HepG2 (cell line): ENCODE results near the gene SCN8A. TPM values are rescaled to one million over a fixed set of nuclear protein-coding genes. Genes with fewer than 3 reads are reported as not detected.

Source experiments
- CENPT ChIP-seq: sonication (generic); formaldehyde crosslinking; IDR thresholded peaks from 2 replicates; pipeline ENCODE4 v1.8.0; 2022; ENCODE audit warnings: low read depth, mild to moderate bottlenecking, moderate library complexity, missing genetic modification reagents
- HNF4A ChIP-seq: sonication (generic); formaldehyde crosslinking; IDR thresholded peaks from 2 replicates; pipeline ENCODE4 v1.4.0; 2020; ENCODE audit warnings: missing genetic modification reagents
- HNRNPLL ChIP-seq: fragments of 200-400 bp; formaldehyde crosslinking; IDR thresholded peaks from 2 replicates; pipeline ENCODE4 v1.6.1; 2017; ENCODE audit warnings: mild to moderate bottlenecking, low read depth, low read length; ENCODE audit not compliant: poor library complexity, severe bottlenecking
- PHF8 ChIP-seq: sonication (generic); formaldehyde crosslinking; IDR thresholded peaks from 2 replicates; pipeline ENCODE4 v1.5.0; 2020; ENCODE audit warnings: missing genetic modification reagents
- SETDB1 ChIP-seq: sonication (generic); formaldehyde crosslinking; IDR thresholded peaks from 2 replicates; pipeline ENCODE4 v1.5.1; 2020; ENCODE audit warnings: missing genetic modification reagents, mild to moderate bottlenecking, borderline replicate concordance
- ZFP36 ChIP-seq: fragments of 150-350 bp; IDR thresholded peaks from 2 replicates; pipeline ENCODE4 v1.6.1; 2018; ENCODE audit warnings: borderline replicate concordance, low read length, low read depth; ENCODE audit not compliant: partially characterized antibody
- polyA plus RNA-seq, 8 experiments: library from polyadenylated mRNA; depleted of rRNA in 3 of 8; stranded (reverse) in 7 of 8; unstranded in 1 of 8; fragments of >200 nt; fragmentation: Illumina TruSeq in 4 of 8; extraction: Trizol in 4 of 8; gene quantifications; 2 replicates each; pipeline versions ENCODE4 v1.2.1 to v1.2.3, GENCODE V29; 2011 to 2016; ENCODE audit warnings: low read depth in 4 of 8, missing spikeins in 1 of 8, mixed read lengths in 1 of 8; ENCODE audit not compliant: insufficient read depth in 1 of 8
- total RNA-seq, 5 experiments: library from RNA; depleted of rRNA; stranded (reverse); fragments of >200 nt; fragmentation: Illumina TruSeq; extraction: Trizol; gene quantifications; 2 replicates each; pipeline ENCODE4 v1.2.3, GENCODE V29; 2016; ENCODE audit warnings: low read depth in 1 of 5
- TF ChIP-seq, protein P1 (sequence below): sonication (generic); formaldehyde crosslinking; IDR thresholded peaks from 2 replicates; pipeline ENCODE4 v1.4.0; 2020; ENCODE audit warnings: missing genetic modification reagents
- TF ChIP-seq, protein P2 (sequence below): sonication (generic); formaldehyde crosslinking; IDR thresholded peaks from 2 replicates; pipeline ENCODE4 v1.4.0; 2020; ENCODE audit warnings: missing genetic modification reagents

The SCN8A gene
- total and polyA plus RNA-seq, 2 of the 13 experiments (the other 11 are each of a cell fraction or from before 2014, with no cell fraction given) = 0.57 to 1.4 TPM

DNA sequence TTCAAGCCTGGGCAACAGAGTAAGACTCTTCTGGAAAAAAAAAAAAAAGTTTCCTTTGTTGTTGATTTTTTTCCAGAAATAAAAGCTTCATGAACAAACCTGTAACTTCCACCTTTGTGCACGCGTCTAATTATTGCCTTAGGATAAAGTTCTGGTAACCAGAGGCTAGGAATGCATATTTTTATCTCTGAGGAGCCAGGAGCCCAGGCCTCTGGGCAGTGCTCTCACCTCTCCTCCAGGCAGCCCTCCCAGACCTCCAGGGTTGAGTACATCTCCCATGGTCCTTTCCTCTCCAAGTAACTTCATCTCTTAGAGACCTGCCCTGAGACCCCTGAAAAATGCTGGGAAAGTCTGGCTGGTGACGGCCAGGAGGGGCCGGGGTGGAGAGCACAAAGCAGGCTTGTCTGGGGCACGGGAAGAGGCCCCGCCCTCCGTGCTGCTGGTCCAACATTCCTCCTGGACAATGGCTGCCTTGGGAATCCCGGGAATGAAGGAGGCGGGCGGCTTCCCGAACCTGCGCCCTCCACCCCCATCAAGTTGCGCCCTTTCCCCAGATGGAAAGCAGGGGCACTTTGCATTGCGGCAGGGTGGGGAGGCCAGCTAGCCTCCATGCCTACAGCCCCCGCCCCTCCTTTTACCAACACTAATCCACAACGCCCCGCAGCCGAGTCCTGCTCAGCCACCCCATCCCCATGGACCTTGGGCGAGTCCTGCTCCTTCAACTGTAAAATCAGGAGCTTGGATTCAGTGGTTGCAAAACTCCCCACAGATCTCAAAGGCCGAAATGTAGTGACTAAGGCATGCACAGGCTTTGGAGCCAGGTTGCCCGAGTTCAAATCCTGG is 264.8 kb downstream of the SCN8A start (continued):
- TF ChIP-seq, protein P1, sequence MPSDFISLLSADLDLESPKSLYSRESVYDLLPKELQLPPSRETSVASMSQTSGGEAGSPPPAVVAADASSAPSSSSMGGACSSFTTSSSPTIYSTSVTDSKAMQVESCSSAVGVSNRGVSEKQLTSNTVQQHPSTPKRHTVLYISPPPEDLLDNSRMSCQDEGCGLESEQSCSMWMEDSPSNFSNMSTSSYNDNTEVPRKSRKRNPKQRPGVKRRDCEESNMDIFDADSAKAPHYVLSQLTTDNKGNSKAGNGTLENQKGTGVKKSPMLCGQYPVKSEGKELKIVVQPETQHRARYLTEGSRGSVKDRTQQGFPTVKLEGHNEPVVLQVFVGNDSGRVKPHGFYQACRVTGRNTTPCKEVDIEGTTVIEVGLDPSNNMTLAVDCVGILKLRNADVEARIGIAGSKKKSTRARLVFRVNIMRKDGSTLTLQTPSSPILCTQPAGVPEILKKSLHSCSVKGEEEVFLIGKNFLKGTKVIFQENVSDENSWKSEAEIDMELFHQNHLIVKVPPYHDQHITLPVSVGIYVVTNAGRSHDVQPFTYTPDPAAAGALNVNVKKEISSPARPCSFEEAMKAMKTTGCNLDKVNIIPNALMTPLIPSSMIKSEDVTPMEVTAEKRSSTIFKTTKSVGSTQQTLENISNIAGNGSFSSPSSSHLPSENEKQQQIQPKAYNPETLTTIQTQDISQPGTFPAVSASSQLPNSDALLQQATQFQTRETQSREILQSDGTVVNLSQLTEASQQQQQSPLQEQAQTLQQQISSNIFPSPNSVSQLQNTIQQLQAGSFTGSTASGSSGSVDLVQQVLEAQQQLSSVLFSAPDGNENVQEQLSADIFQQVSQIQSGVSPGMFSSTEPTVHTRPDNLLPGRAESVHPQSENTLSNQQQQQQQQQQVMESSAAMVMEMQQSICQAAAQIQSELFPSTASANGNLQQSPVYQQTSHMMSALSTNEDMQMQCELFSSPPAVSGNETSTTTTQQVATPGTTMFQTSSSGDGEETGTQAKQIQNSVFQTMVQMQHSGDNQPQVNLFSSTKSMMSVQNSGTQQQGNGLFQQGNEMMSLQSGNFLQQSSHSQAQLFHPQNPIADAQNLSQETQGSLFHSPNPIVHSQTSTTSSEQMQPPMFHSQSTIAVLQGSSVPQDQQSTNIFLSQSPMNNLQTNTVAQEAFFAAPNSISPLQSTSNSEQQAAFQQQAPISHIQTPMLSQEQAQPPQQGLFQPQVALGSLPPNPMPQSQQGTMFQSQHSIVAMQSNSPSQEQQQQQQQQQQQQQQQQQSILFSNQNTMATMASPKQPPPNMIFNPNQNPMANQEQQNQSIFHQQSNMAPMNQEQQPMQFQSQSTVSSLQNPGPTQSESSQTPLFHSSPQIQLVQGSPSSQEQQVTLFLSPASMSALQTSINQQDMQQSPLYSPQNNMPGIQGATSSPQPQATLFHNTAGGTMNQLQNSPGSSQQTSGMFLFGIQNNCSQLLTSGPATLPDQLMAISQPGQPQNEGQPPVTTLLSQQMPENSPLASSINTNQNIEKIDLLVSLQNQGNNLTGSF (CRISPR knock-in tag) = no peak
- 0 out of 2 replicates have a peak, but pooled peaks have one; percentile 17 for TF ChIP-seq PHF8
- no peak for TF ChIP-seq CENPT (CRISPR knock-in tag)
- peak; percentile 52 for TF ChIP-seq HNF4A (CRISPR knock-in tag)
- TF ChIP-seq ZFP36 = no peak
- TF ChIP-seq HNRNPLL = peak; percentile 37
- TF ChIP-seq SETDB1 (CRISPR knock-in tag) = no peak
- TF ChIP-seq, protein P2, sequence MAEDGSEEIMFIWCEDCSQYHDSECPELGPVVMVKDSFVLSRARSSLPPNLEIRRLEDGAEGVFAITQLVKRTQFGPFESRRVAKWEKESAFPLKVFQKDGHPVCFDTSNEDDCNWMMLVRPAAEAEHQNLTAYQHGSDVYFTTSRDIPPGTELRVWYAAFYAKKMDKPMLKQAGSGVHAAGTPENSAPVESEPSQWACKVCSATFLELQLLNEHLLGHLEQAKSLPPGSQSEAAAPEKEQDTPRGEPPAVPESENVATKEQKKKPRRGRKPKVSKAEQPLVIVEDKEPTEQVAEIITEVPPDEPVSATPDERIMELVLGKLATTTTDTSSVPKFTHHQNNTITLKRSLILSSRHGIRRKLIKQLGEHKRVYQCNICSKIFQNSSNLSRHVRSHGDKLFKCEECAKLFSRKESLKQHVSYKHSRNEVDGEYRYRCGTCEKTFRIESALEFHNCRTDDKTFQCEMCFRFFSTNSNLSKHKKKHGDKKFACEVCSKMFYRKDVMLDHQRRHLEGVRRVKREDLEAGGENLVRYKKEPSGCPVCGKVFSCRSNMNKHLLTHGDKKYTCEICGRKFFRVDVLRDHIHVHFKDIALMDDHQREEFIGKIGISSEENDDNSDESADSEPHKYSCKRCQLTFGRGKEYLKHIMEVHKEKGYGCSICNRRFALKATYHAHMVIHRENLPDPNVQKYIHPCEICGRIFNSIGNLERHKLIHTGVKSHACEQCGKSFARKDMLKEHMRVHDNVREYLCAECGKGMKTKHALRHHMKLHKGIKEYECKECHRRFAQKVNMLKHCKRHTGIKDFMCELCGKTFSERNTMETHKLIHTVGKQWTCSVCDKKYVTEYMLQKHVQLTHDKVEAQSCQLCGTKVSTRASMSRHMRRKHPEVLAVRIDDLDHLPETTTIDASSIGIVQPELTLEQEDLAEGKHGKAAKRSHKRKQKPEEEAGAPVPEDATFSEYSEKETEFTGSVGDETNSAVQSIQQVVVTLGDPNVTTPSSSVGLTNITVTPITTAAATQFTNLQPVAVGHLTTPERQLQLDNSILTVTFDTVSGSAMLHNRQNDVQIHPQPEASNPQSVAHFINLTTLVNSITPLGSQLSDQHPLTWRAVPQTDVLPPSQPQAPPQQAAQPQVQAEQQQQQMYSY (CRISPR knock-in tag) = peak; percentile 65; the same call in 1 of the 2 replicates
